NT2/D1 (cell line): ENCODE measurements around the gene IZUMO1R.
"Not testable (repeated sequence)": the region's sequence is repeated elsewhere in the genome, so short reads cannot be mapped to it uniquely, and the experiment has no call there.

Experiments
- DNase-seq: peaks from one replicate; pipeline ENCODE4 v3.0.0-alpha.2; 2011; ENCODE audit warnings: low read depth, low spot score
- H3K27me3 ChIP-seq: 2 replicates; pipeline ENCODE4 v1.6.0; 2011; ENCODE audit warnings: mild to moderate bottlenecking; ENCODE audit not compliant: insufficient read length, insufficient read depth
- H3K36me3 ChIP-seq: 2 replicates; pipeline ENCODE4 v1.6.1; 2011; ENCODE audit warnings: mild to moderate bottlenecking, low read length, mixed read lengths; ENCODE audit not compliant: insufficient read depth, insufficient read length
- H3K4me1 ChIP-seq: 2 replicates; pipeline ENCODE4 v1.5.1; 2011; ENCODE audit not compliant: insufficient read depth, insufficient read length
- H3K4me3 ChIP-seq: 2 replicates; pipeline ENCODE4 v1.5.1; 2011; ENCODE audit warnings: low read depth; ENCODE audit not compliant: insufficient read length
- H3K9ac ChIP-seq: 2 replicates; pipeline ENCODE4 v1.6.0; 2011; ENCODE audit warnings: low read depth; ENCODE audit not compliant: insufficient read length
- H3K9me3 ChIP-seq: 2 replicates; pipeline ENCODE4 v1.5.1; 2011; ENCODE audit warnings: mild to moderate bottlenecking, low read length; ENCODE audit not compliant: insufficient read depth
- SUZ12 ChIP-seq: IDR thresholded peaks from 2 replicates; pipeline ENCODE4 v1.6.1; 2011; ENCODE audit not compliant: insufficient read length, insufficient read depth; ENCODE audit errors: extremely low read depth
- YY1 ChIP-seq: IDR thresholded peaks from 2 replicates; pipeline ENCODE4 v1.6.1; 2011; ENCODE audit not compliant: insufficient read length, insufficient read depth
- ZNF274 ChIP-seq: IDR thresholded peaks from 2 replicates; pipeline ENCODE4 v1.6.1; 2011; ENCODE audit warnings: mild to moderate bottlenecking, low read depth, low read length

Gene IZUMO1R

GRCh38 chr11:94328587-94329080 lies 24.3 kb downstream of the IZUMO1R start:
- Histone ChIP-seq H3K27me3 (no peaks in the 10 kb centered on the region), H3K9me3 (no peaks in the 10 kb centered on the region), H3K9ac (no peak overlapping the region), H3K4me1 (no peaks in the 10 kb centered on the region), H3K36me3 (no peaks in the 10 kb centered on the region), H3K4me3 (no peak overlapping the region)
- no peak for DNase-seq
- TF ChIP-seq SUZ12 (no peak), ZNF274 (no peak), YY1 (no peak)

- Histone ChIP-seq H3K4me1 (no peaks in the 10 kb centered on the region), H3K4me3 (no peak overlapping the region), H3K27me3 (no peaks in the 10 kb centered on the region), H3K9ac (no peak overlapping the region), H3K36me3 (no peaks in the 10 kb centered on the region), H3K9me3 (no peaks in the 10 kb centered on the region)
- DNase-seq = no peak
- TF ChIP-seq YY1 = no peak
- TF ChIP-seq ZNF274 = no peak
- TF ChIP-seq SUZ12 = no peak
These were observed 25.1 kb downstream of the IZUMO1R start for GRCh38 chr11:94329501-94329900.

GRCh38 chr11:94330789-94331188 lies 26.4 kb downstream of the IZUMO1R start:
- no peaks in the 10 kb centered on the region for H3K4me1 ChIP-seq
- H3K9me3 ChIP-seq = no peaks in the 10 kb centered on the region
- no peak for DNase-seq
- no peak overlapping the region for H3K4me3 ChIP-seq
- no peaks in the 10 kb centered on the region for H3K36me3 ChIP-seq
- TF ChIP-seq ZNF274 = no peak
- no peaks in the 10 kb centered on the region for H3K27me3 ChIP-seq
- no peak overlapping the region for H3K9ac ChIP-seq

- Histone ChIP-seq H3K9ac (no peak overlapping the region), H3K4me3 (no peak overlapping the region), H3K27me3 (no peaks in the 10 kb centered on the region), H3K36me3 (no peaks in the 10 kb centered on the region), H3K4me1 (no peaks in the 10 kb centered on the region), H3K9me3 (no peaks in the 10 kb centered on the region)
- TF ChIP-seq YY1 = no peak
- TF ChIP-seq ZNF274 = no peak
- TF ChIP-seq SUZ12 = no peak
- DNase-seq = no peak
These were observed 28.4 kb downstream of the IZUMO1R start for GRCh38 chr11:94332814-94333213.

- TF ChIP-seq SUZ12 (no peak), ZNF274 (no peak), YY1 (no peak)
- H3K9ac ChIP-seq = no peak overlapping the region
- no peaks in the 10 kb centered on the region for H3K36me3 ChIP-seq
- no peaks in the 10 kb centered on the region for H3K4me1 ChIP-seq
- H3K27me3 ChIP-seq = no peaks in the 10 kb centered on the region
- no peak for DNase-seq
- no peaks in the 10 kb centered on the region for H3K9me3 ChIP-seq
- H3K4me3 ChIP-seq = no peak overlapping the region
These were observed 31.7 kb downstream of the IZUMO1R start for GRCh38 chr11:94336033-94336432.

GRCh38 chr11:94338651-94339050 lies 34.3 kb downstream of the IZUMO1R start:
- Histone ChIP-seq H3K36me3 (no peaks in the 10 kb centered on the region), H3K9me3 (no peaks in the 10 kb centered on the region), H3K9ac (no peak overlapping the region), H3K27me3 (no peaks in the 10 kb centered on the region), H3K4me3 (no peak overlapping the region), H3K4me1 (no peaks in the 10 kb centered on the region)
- TF ChIP-seq ZNF274 = no peak
- no peak for TF ChIP-seq SUZ12
- no peak for TF ChIP-seq YY1
- DNase-seq = no peak

- H3K4me1 ChIP-seq = no peaks in the 10 kb centered on the region
- no peak overlapping the region for H3K4me3 ChIP-seq
- H3K9ac ChIP-seq = no peak overlapping the region
- H3K36me3 ChIP-seq = no peaks in the 10 kb centered on the region
- no peaks in the 10 kb centered on the region; the same call in 1 of the 2 replicates for H3K9me3 ChIP-seq
- no peak for DNase-seq
- no peaks in the 10 kb centered on the region for H3K27me3 ChIP-seq
- TF ChIP-seq YY1 = no peak
- no peak for TF ChIP-seq ZNF274
- TF ChIP-seq SUZ12 = no peak
These were observed 37.9 kb downstream of the IZUMO1R start for GRCh38 chr11:94342250-94342649.

GRCh38 chr11:94343495-94343894 lies 39.1 kb downstream of the IZUMO1R start:
- Histone ChIP-seq H3K36me3 (no peaks in the 10 kb centered on the region), H3K9ac (no peak overlapping the region), H3K27me3 (no peaks in the 10 kb centered on the region), H3K4me3 (no peak overlapping the region), H3K9me3 (no peaks in the 10 kb centered on the region; the same call in 1 of the 2 replicates), H3K4me1 (no peaks in the 10 kb centered on the region)
- no peak for DNase-seq
- TF ChIP-seq SUZ12 (no peak), YY1 (no peak), ZNF274 (no peak)

GRCh38 chr11:94346311-94346710 lies 41.9 kb downstream of the IZUMO1R start:
- not testable (repeated sequence) for H3K9ac ChIP-seq, H3K4me3 ChIP-seq, DNase-seq, H3K27me3 ChIP-seq, H3K9me3 ChIP-seq, H3K4me1 ChIP-seq, H3K36me3 ChIP-seq

GRCh38 chr11:94350850-94351563 lies 46.6 kb downstream of the IZUMO1R start:
- H3K4me3 ChIP-seq, H3K4me1 ChIP-seq, DNase-seq, H3K36me3 ChIP-seq, H3K9ac ChIP-seq, H3K9me3 ChIP-seq, H3K27me3 ChIP-seq: not testable (repeated sequence)
